ENCODE measurements around the gene IFNA17.

DNA sequence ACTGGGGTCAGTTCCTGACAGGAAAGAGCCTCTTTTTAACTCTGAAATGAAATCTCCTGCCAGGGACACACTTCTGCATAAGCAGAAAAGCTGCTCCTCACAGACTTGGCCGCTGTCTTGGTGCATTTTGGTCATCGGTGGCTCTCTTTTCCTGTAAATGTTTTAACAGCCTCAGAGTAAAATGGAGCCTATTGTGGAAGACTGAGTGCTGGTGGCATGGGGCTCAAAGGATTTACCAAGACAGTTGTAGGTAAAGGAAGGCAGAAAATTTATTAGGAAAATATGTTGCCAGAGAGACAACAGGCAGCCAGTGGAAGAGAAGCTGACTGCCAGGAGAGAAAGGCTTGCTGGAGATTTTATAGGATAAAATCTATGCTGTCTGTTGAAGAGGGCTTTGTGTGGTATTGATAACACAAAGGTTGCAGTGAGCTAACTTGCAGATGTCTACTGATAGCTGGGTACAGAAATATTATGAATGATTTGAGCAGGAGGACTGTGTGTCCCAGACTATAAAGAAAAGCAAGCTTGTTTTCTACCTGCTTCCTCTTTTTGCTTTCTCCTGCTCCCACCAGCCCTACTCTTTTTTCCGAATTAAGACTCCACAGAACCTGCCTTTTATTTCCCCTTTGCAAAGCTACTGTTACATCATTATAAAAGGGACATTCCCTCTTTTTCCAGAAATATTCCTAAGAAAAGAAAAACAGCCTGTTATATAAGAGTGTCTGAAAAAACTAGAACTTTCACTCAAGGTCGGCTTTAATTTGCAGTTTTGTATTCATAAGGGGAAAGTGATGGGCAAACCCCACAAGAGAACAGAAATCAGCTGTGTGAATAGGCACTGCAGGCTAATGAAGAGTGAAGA, 39.7 kb upstream of the IFNA17 start:
- TF ChIP-seq, protein P1, sequence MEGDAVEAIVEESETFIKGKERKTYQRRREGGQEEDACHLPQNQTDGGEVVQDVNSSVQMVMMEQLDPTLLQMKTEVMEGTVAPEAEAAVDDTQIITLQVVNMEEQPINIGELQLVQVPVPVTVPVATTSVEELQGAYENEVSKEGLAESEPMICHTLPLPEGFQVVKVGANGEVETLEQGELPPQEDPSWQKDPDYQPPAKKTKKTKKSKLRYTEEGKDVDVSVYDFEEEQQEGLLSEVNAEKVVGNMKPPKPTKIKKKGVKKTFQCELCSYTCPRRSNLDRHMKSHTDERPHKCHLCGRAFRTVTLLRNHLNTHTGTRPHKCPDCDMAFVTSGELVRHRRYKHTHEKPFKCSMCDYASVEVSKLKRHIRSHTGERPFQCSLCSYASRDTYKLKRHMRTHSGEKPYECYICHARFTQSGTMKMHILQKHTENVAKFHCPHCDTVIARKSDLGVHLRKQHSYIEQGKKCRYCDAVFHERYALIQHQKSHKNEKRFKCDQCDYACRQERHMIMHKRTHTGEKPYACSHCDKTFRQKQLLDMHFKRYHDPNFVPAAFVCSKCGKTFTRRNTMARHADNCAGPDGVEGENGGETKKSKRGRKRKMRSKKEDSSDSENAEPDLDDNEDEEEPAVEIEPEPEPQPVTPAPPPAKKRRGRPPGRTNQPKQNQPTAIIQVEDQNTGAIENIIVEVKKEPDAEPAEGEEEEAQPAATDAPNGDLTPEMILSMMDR (conservative IDR thresholded peaks at IDR 0.05 in 1 of 2, IDR thresholded peaks at IDR 0.05 in 1 of 2; ENCODE audit: low read depth in 1 of 2, low read length in 2 of 2): no peak
- no peak for TF ChIP-seq EZH2 (IDR thresholded peaks at IDR 0.05; ENCODE audit: low read length, missing control alignments)

Data from fibroblast of lung (primary cell).